ENCODE results near the gene NT5E. TPM values are rescaled to one million over a fixed set of nuclear protein-coding genes. Genes with fewer than 3 reads are reported as not detected.

The NT5E gene
- total RNA-seq, 2 donors from 2014 or later: 18.6 to 28.0 TPM

Other genes with a start within 250 kb of the NT5E start
- gene SNX14, start 143.8 kb downstream of the NT5E start, total RNA-seq: 10 to 100 TPM; 52.5 to 80.6 TPM
- 10 to 100 TPM; 87.7 to 99.3 TPM for gene SYNCRIP, start 192.8 kb downstream of the NT5E start, total RNA-seq